Activated CD4-positive, alpha-beta memory T cell treated with anti-CD3 and anti-CD28 coated beads, Interleukin-2, amount 10 ng/mL, durations not matched to agents 7 days and 5 days (primary cell): ENCODE measurements around the gene MOB3A. TPM values are rescaled to one million over a fixed set of nuclear protein-coding genes. Genes with fewer than 3 reads are reported as not detected.
A peak's percentile ranks its signal among the peaks of the same experiment; 100 is the strongest.

Source experiments
- CTCF ChIA-PET: fragments of 350-600 bp; sonication (Branson Sonifier 250); formaldehyde crosslinking; loops from one replicate; lab custom pipeline; 2021; ENCODE audit warnings: antibody characterized with exemption, inconsistent platforms; lab: Charles Lee
- POLR2A ChIA-PET: fragments of 350-600 bp; sonication (Branson Sonifier 250); formaldehyde crosslinking; loops from one replicate; lab custom pipeline; 2021; ENCODE audit warnings: antibody characterized with exemption; lab: Charles Lee
- DNase-seq: peaks from one replicate; pipeline ENCODE4 v3.0.0-alpha.2; 2020
- H3K27ac Mint-ChIP-seq: one replicate; pipeline ENCODE4 v1.8.0; 2021; ENCODE audit warnings: mild to moderate bottlenecking, mixed read lengths
- H3K27me3 Mint-ChIP-seq: one replicate; pipeline ENCODE4 v1.8.0; 2021; ENCODE audit warnings: mixed read lengths
- H3K36me3 Mint-ChIP-seq: one replicate; pipeline ENCODE4 v1.8.0; 2021; ENCODE audit warnings: low read depth, mixed read lengths
- H3K4me1 Mint-ChIP-seq: one replicate; pipeline ENCODE4 v1.8.0; 2021; ENCODE audit warnings: mixed read lengths
- H3K4me3 Mint-ChIP-seq: one replicate; pipeline ENCODE4 v1.8.0; 2021; ENCODE audit warnings: mild to moderate bottlenecking, mixed read lengths
- H3K9me3 Mint-ChIP-seq: one replicate; pipeline ENCODE4 v1.8.0; 2021; ENCODE audit warnings: mixed read lengths
- total RNA-seq, 2 experiments: library from RNA; stranded (reverse); gene quantifications; one replicate each; pipeline ENCODE4 v1.2.3, GENCODE V29; 2021

The MOB3A gene
- total RNA-seq, 2 experiments from 2014 or later: 242 to 251 TPM

GRCh38 chr19:2055931-2056836 is 39.9 kb downstream of the MOB3A start:
- Mint-ChIP-seq H3K36me3 (peaks cover 2% of the 10 kb centered on the region), H3K9me3 (no peaks in the 10 kb centered on the region), H3K4me3 (peak overlapping the region; percentile 73), H3K27me3 (no peaks in the 10 kb centered on the region), H3K27ac (peak overlapping the region; percentile 91), H3K4me1 (peaks cover 60% of the 10 kb centered on the region)
- ChIA-PET POLR2A (interaction anchor here (0.9 to 1.7 kb wide), 3 partner anchors 14 to 28 kb away, joined by 3 to 7 read pairs (median 7); no protein-coding TSS in a partner anchor), CTCF (interaction anchor here (0.6 kb wide), 1 partner anchor 24 kb away, joined by 3 read pairs; no protein-coding TSS in a partner anchor)
- DNase-seq: peak; percentile 59

GRCh38 chr19:2054763-2055162 is 41.4 kb downstream of the MOB3A start:
- Mint-ChIP-seq H3K27me3 (no peaks in the 10 kb centered on the region), H3K9me3 (no peaks in the 10 kb centered on the region), H3K4me3 (no peak overlapping the region), H3K4me1 (peaks cover 51% of the 10 kb centered on the region), H3K27ac (peak overlapping the region; percentile 82), H3K36me3 (peaks cover 2% of the 10 kb centered on the region)
- DNase-seq: no peak
- ChIA-PET POLR2A (interaction anchor here (0.6 to 0.8 kb wide), 3 partner anchors 11 to 12 kb away, joined by 3 to 5 read pairs (median 3); no protein-coding TSS in a partner anchor), CTCF (no interaction called here)

DNA sequence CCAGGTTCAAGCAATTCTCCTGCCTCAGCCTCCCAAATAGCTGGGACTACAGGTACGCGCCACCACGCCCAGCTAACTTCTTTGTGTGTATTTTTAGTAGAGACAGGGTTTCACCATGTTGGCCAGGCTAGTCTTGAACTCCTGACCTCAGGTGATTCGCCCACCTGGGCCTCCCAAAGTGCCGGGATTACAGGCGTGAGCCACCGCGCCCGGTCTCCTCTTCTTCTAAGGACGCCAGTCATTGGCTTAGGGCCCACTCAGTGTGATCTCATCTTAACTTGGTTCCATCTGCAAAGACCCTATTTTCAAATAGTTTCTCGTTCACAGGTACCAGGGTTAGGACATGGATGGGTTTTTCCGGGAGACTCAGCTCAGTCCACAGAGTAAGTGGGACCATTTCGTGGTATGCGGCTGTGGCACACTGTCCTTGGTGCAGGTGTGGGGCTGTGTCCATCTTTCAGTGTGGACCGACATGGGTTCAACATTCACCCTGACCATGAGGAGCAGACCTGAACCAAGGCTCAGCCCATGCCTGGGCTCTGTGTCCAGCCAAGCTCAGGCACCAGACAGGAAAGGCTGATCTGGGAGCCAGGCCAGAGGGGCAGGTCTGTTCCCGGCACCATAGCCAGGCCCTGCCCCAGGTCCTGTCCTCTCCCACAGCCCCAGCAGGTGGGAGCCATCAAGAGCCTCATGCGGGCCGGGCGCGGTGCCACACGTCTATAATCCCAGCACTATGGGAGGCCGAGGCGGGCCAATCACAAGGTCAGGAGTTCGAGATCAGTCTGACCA is 42.3 kb downstream of the MOB3A start:
- CTCF ChIA-PET: interaction anchor here (0.6 kb wide), 1 partner anchor 124 kb away, joined by 3 read pairs; no protein-coding TSS in a partner anchor
- POLR2A ChIA-PET: interaction anchor here (0.6 to 3.2 kb wide), 7 partner anchors 10 to 42 kb away, joined by 3 to 33 read pairs (median 10); partner anchors contain the start of gene MOB3A
- Mint-ChIP-seq H3K4me1 (peaks cover 57% of the 10 kb centered on the region), H3K4me3 (no peak overlapping the region), H3K27me3 (no peaks in the 10 kb centered on the region), H3K27ac (peak overlapping the region; percentile 54), H3K9me3 (no peaks in the 10 kb centered on the region), H3K36me3 (peaks cover 10% of the 10 kb centered on the region)
- DNase-seq: no peak

DNA sequence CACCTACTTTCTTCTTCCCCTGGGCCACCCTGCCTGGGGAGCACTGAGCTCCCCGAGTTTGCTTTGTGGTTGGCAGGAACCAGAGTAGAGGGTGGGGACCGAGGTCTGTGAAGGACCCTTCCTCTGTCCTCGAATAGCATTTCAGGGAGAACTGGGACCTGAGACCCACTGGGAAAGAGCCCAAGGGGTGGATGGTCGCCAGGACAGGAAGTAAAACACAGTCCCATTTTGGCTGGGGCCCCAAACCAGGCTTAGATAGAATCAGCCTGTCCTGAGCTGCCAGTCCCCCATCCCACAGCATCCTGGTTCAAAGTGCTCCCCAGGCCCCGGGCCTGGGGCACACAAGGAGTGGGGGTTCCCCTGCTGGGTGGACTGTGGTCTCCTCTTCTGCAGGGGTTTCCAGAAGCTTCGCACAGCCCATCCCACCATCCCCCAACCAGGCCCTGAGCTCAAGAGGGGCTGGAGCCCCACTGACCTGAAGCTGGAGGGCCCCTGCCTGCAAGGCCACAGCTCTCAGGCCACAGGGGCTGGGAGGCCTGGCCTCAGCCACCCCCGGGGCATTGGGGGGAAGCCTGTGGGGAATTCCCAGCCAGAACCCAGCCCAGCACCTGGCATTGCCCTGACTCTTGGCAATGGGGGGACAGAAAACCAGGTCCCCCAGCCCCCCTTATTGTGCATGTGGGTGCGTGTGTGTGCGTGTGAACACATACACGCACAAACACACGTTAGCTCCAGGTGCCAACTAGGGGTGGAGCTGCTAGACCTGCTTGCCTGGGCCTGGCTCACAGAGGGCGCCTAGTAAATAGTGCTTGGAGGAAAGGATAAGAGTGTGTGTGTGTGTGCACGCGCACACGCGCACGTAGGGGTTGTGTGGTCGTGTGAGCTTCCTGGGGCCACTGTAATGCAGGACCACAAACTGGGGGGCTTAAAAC is 44.1 kb downstream of the MOB3A start:
- Mint-ChIP-seq H3K27me3 (no peaks in the 10 kb centered on the region), H3K9me3 (no peaks in the 10 kb centered on the region), H3K36me3 (peaks cover 15% of the 10 kb centered on the region), H3K4me3 (peak overlapping the region; percentile 68), H3K27ac (peak overlapping the region; percentile 90), H3K4me1 (peaks cover 62% of the 10 kb centered on the region)
- POLR2A ChIA-PET: interaction anchor here (0.7 to 3.2 kb wide), 24 partner anchors 10 to 196 kb away, joined by 3 to 35 read pairs (median 6); partner anchors contain the start of gene MOB3A
- CTCF ChIA-PET: interaction anchor here (0.5 to 2.1 kb wide), 13 partner anchors 9 to 156 kb away, joined by 3 to 14 read pairs (median 4); no protein-coding TSS in a partner anchor
- DNase-seq: peak; percentile 48

DNA sequence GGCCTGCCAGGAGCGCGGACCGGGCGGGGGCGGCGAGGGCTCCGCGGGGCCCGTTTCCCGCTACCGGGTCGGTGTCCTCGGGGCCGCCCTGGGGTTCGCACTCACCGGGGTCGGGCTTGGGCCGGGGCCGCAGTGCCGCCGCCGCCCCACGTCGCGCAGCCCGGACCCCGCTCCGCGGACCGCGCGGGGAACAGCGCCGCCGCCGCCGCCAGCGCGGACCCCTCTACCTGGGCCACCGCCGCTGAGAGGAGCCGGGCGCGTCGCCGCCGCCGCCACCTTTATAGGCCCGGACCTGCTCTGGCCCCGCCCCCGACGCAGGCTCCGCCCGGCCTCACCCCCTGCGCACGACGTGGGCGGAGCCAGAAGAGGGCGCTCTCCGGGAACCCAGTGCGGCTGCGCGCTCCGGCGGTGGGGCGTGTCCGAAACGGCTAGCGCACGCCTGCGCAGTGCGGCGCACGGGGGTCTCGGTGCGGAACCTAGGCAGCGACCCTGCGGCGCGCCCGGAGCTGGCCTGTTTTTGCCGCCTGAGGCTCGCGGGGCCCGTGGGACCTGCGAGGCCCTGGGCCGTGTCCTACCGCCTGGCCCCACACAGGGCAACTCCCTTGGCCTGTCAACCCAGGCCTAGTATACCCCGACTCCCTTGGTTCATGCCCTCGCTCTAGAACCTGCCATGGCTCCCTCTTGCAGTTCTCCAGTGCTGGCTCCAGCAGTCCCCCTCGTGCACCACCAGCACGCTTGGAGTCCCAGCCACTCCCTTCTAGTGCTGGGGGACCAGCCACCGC is 44.9 kb downstream of the MOB3A start, which contains the start of gene MKNK2:
MKNK2 (minus strand) TSS at position 254 of the 782 bp plus-strand sequence. CDS start 393 bp downstream, outside the sequence.
- Mint-ChIP-seq H3K4me1 (peaks cover 58% of the 10 kb centered on the region), H3K9me3 (no peaks in the 10 kb centered on the region), H3K27ac (peak within 1 kb of the TSS; percentile 90), H3K36me3 (peaks cover 18% of the 10 kb centered on the region), H3K4me3 (peak within 1 kb of the TSS; percentile 75), H3K27me3 (no peaks in the 10 kb centered on the region)
- POLR2A ChIA-PET: interaction anchor here (0.7 to 3.2 kb wide), 21 partner anchors 9 to 195 kb away, joined by 3 to 35 read pairs (median 7); partner anchors contain the start of gene MOB3A
- peak; percentile 94 for DNase-seq
- CTCF ChIA-PET: interaction anchor here (0.9 to 2.1 kb wide), 10 partner anchors 9 to 155 kb away, joined by 3 to 14 read pairs (median 4); no protein-coding TSS in a partner anchor

DNA sequence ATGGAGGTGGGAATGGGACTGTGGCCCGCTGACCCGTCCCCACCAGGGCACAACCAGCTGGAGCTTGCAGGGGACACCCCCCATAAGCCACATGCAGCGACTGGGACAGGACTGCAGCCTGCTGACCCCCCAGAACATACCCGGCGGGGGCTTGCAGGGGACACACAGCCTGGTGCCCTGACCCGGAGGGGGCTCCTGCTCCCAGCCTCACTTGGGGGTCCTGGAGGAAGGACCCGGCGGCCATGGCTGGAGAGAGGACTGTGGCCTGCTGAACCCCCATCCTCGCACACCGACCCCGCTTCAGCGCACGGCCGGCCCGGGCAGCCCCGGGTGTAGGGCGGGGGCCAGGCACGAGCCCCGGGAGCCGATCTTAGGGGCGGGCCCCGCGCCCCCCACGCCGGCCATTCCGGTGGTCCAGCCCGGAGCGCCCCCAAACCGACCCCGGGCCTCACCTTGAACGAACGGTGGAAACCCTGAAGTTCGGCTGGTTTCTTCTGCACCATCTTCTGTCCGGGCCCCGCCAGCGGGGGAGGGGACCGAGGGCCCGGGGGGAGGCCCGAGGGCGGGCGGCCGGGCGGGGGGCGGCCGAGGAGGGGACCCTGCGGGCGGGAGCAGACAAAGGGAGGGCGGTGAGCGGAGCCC is 45.7 kb downstream of the MOB3A start:
- POLR2A ChIA-PET: interaction anchor here (1.0 to 2.9 kb wide), 6 partner anchors 9 to 47 kb away, joined by 4 to 20 read pairs (median 7); partner anchors contain the start of gene IZUMO4
- peaks cover 54% of the 10 kb centered on the region for H3K4me1 Mint-ChIP-seq

DNA sequence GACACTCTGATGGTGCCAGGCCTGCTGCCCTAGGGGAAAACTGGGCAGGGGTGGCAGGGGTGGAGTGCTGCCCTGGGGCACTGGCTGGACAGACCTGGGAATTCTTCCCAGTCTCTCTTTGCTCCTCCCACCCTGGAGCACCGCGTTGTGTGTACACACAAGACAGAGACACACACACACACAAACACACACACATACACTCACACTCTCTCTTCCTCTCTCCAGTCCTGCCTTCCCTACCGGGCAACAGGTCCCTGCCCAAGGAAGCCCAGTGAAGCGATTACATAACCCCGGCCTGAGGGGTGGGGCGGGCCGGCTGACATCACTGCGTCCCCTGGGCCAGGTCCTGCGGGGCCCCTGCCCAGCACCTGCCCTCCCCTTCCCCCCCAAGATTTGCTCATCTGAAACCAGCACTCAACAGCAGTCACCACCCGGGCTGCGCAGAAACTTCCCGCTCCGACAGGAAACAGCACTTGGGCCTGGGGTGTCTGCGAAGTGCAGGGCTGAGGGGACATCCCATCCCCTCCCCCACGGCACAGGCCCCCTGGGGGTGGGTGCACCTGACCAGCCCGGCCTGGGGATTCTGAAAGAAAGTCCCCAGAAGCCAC is 46.3 kb downstream of the MOB3A start:
- ChIA-PET POLR2A (interaction anchor here (0.8 to 2.9 kb wide), 8 partner anchors 8 to 108 kb away, joined by 3 to 20 read pairs (median 7); partner anchors contain the start of gene IZUMO4), CTCF (no interaction called here)
- Mint-ChIP-seq H3K27ac (peak overlapping the region; percentile 44), H3K9me3 (no peaks in the 10 kb centered on the region), H3K27me3 (no peaks in the 10 kb centered on the region), H3K36me3 (peaks cover 16% of the 10 kb centered on the region), H3K4me1 (peaks cover 50% of the 10 kb centered on the region), H3K4me3 (peak overlapping the region; percentile 75)
- peak; percentile 74 for DNase-seq

More for the DNA sequence above, 45.7 kb downstream of the MOB3A start:
- Mint-ChIP-seq H3K4me3 (peak overlapping the region; percentile 75), H3K9me3 (no peaks in the 10 kb centered on the region), H3K27ac (peak overlapping the region; percentile 44), H3K27me3 (no peaks in the 10 kb centered on the region), H3K36me3 (peaks cover 17% of the 10 kb centered on the region)
- CTCF ChIA-PET: interaction anchor here (2.1 kb wide), 1 partner anchor 8 kb away, joined by 14 read pairs; no protein-coding TSS in a partner anchor
- DNase-seq: no peak

DNA sequence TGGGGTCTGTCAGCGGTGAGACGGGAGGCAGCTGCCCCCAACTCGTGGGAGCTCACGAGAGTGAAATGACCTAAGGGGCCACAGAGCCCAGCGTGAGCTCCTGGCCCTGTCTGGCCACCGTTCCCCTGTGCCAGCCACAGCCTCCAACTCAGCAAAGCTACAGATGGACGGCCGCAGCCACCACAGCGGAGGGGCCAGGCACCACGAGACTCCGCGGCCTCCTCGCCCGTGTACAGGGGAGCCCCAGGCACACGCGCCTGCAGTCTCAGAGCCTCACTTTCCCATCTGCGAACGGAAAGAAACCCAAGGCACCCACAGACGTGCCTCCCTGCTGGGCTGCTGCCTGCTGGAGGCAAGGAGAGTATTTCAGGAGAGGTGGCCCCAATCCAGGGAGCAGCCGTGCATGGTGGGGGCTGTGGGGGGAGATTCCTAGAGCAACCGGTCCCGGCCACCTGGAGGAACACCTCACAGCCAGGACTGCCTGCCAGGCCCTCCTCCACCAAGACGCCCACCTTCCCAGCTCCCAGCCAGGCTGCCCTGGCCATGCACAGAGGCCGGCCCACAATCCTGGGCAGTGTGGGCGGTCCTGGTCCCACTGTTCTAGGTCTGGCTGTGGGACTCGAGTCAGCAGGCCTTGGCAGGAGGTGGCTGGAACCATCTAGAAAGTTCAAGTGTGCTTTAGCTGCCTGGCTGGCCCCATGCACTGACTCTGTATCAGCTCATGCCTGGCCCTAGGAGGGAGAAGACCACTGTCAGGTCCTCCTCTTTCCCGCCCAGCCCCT is 47.0 kb downstream of the MOB3A start:
- H3K4me1 Mint-ChIP-seq: peaks cover 51% of the 10 kb centered on the region
- peak overlapping the region; percentile 75 for H3K4me3 Mint-ChIP-seq
- DNase-seq: no peak
- peaks cover 16% of the 10 kb centered on the region for H3K36me3 Mint-ChIP-seq
- H3K27ac Mint-ChIP-seq: peak overlapping the region; percentile 44
- no peaks in the 10 kb centered on the region for H3K9me3 Mint-ChIP-seq
- POLR2A ChIA-PET: interaction anchor here (0.8 to 2.9 kb wide), 7 partner anchors 9 to 107 kb away, joined by 3 to 20 read pairs (median 7); no protein-coding TSS in a partner anchor
- no peaks in the 10 kb centered on the region for H3K27me3 Mint-ChIP-seq
- CTCF ChIA-PET: interaction anchor here (0.9 kb wide), 1 partner anchor 29 kb away, joined by 3 read pairs; no protein-coding TSS in a partner anchor

GRCh38 chr19:2048104-2048958 is 47.8 kb downstream of the MOB3A start:
- CTCF ChIA-PET: interaction anchor here (0.9 kb wide), 1 partner anchor 28 kb away, joined by 3 read pairs; no protein-coding TSS in a partner anchor
- Mint-ChIP-seq H3K27me3 (no peaks in the 10 kb centered on the region), H3K4me1 (peaks cover 54% of the 10 kb centered on the region), H3K27ac (peak overlapping the region; percentile 56), H3K9me3 (no peaks in the 10 kb centered on the region), H3K4me3 (peak overlapping the region; percentile 75), H3K36me3 (peaks cover 19% of the 10 kb centered on the region)
- POLR2A ChIA-PET: interaction anchor here (0.8 to 2.9 kb wide), 6 partner anchors 9 to 106 kb away, joined by 3 to 20 read pairs (median 7); no protein-coding TSS in a partner anchor
- DNase-seq: no peak
